H9 (cell line): ENCODE results near the gene AHNAK2. TPM values are rescaled to one million over a fixed set of nuclear protein-coding genes. Genes with fewer than 3 reads are reported as not detected.

Experiments used
- DNase-seq: peaks from one replicate; pipeline ENCODE4 v3.0.0-alpha.2; 2017
- H2AFZ ChIP-seq: one replicate; pipeline ENCODE4 v1.6.1; 2013; ENCODE audit warnings: mild to moderate bottlenecking, low read length, control low read depth, moderate library complexity
- H2AK5ac ChIP-seq: 2 replicates; pipeline ENCODE4 v1.6.1; 2013; ENCODE audit warnings: low read length, control low read depth, mixed read lengths; ENCODE audit not compliant: insufficient read length
- H2BK120ac ChIP-seq: one replicate; pipeline ENCODE4 v1.6.1; 2013; ENCODE audit warnings: low read depth, mild to moderate bottlenecking, low read length, control low read depth, inconsistent platforms; ENCODE audit not compliant: poor library complexity, severe bottlenecking
- H2BK12ac ChIP-seq: 2 replicates; pipeline ENCODE4 v1.6.1; 2013; ENCODE audit warnings: low read length, control low read depth, mixed read lengths, low read depth; ENCODE audit not compliant: insufficient read length
- H2BK15ac ChIP-seq: 2 replicates; pipeline ENCODE4 v1.6.1; 2013; ENCODE audit warnings: low read depth, low read length, control low read depth
- H2BK20ac ChIP-seq: one replicate; pipeline ENCODE4 v1.6.1; 2013; ENCODE audit warnings: low read depth, mild to moderate bottlenecking, low read length, control low read depth, inconsistent platforms; ENCODE audit not compliant: poor library complexity, severe bottlenecking
- H2BK5ac ChIP-seq: 2 replicates; pipeline ENCODE4 v1.6.1; 2013; ENCODE audit warnings: low read length, control low read depth, mixed read lengths; ENCODE audit not compliant: insufficient read length
- H3K14ac ChIP-seq: 2 replicates; pipeline ENCODE4 v1.6.1; 2013; ENCODE audit warnings: low read length, control low read depth; ENCODE audit not compliant: insufficient read depth
- H3K18ac ChIP-seq: 2 replicates; pipeline ENCODE4 v1.6.1; 2013; ENCODE audit warnings: low read depth, mild to moderate bottlenecking, mixed read lengths, low read length, control low read depth; ENCODE audit not compliant: insufficient read length
- H3K23ac ChIP-seq: 2 replicates; pipeline ENCODE4 v1.6.1; 2013; ENCODE audit warnings: low read length, control low read depth, mixed read lengths, low read depth; ENCODE audit not compliant: insufficient read length
- H3K23me2 ChIP-seq: 2 replicates; pipeline ENCODE4 v1.6.1; 2013; ENCODE audit warnings: low read depth, mild to moderate bottlenecking, mixed read lengths, low read length, control low read depth; ENCODE audit not compliant: insufficient read length, poor library complexity, severe bottlenecking
- H3K27ac ChIP-seq: 2 replicates; pipeline ENCODE4 v1.5.1; 2013; ENCODE audit warnings: low read length, control low read depth, mixed read lengths, low read depth; ENCODE audit not compliant: insufficient read length
- H3K27me3 ChIP-seq: 2 replicates; pipeline ENCODE4 v1.6.1; 2013; ENCODE audit warnings: low read length, control low read depth, inconsistent platforms; ENCODE audit not compliant: insufficient read depth
- H3K4ac ChIP-seq: 2 replicates; pipeline ENCODE4 v1.6.1; 2013; ENCODE audit warnings: low read depth, mild to moderate bottlenecking, control low read depth, inconsistent platforms, low read length, moderate library complexity
- H3K4me1 ChIP-seq: 2 replicates; pipeline ENCODE4 v1.6.1; 2013; ENCODE audit warnings: low read length, control low read depth, inconsistent platforms; ENCODE audit not compliant: insufficient read depth
- H3K4me2 ChIP-seq: 2 replicates; pipeline ENCODE4 v1.6.1; 2013; ENCODE audit warnings: low read length, control low read depth, mixed read lengths; ENCODE audit not compliant: insufficient read length, insufficient read depth
- H3K56ac ChIP-seq: 2 replicates; pipeline ENCODE4 v1.6.1; 2013; ENCODE audit warnings: low read depth, mild to moderate bottlenecking, mixed read lengths, low read length, control low read depth; ENCODE audit not compliant: insufficient read length
- H3K79me1 ChIP-seq: 2 replicates; pipeline ENCODE4 v1.6.1; 2013; ENCODE audit warnings: low read depth, mild to moderate bottlenecking, moderate library complexity, low read length, control low read depth, inconsistent platforms; ENCODE audit not compliant: insufficient read depth, poor library complexity, severe bottlenecking
- H3K79me2 ChIP-seq: 2 replicates; pipeline ENCODE4 v1.6.1; 2013; ENCODE audit warnings: low read length, control low read depth, inconsistent platforms; ENCODE audit not compliant: insufficient read depth
- H3K9ac ChIP-seq: 2 replicates; pipeline ENCODE4 v1.6.1; 2013; ENCODE audit warnings: low read length, control low read depth, mixed read lengths; ENCODE audit not compliant: insufficient read length; ENCODE audit errors: extremely low read depth
- H3K9me3 ChIP-seq: one replicate; pipeline ENCODE4 v1.6.1; 2013; ENCODE audit warnings: low read depth, low read length, inconsistent platforms; ENCODE audit not compliant: control insufficient read depth
- H3T11ph ChIP-seq: one replicate; pipeline ENCODE4 v1.6.1; 2013; ENCODE audit warnings: mild to moderate bottlenecking, low read length, control low read depth, inconsistent platforms
- H4K20me1 ChIP-seq: one replicate; pipeline ENCODE4 v1.6.1; 2013; ENCODE audit not compliant: control insufficient read depth, insufficient read length, insufficient read depth
- H4K5ac ChIP-seq: 2 replicates; pipeline ENCODE4 v1.6.1; 2013; ENCODE audit warnings: low read depth, mild to moderate bottlenecking, mixed read lengths, low read length, control low read depth; ENCODE audit not compliant: insufficient read length
- H4K8ac ChIP-seq: replicated peaks from 2 replicates; pipeline ENCODE4 v1.6.1; 2013; ENCODE audit warnings: low read length, control low read depth, mixed read lengths, low read depth; ENCODE audit not compliant: insufficient read length
- H4K91ac ChIP-seq: 2 replicates; pipeline ENCODE4 v1.6.1; 2013; ENCODE audit warnings: low read depth, mild to moderate bottlenecking, moderate library complexity, mixed read lengths, low read length, control low read depth; ENCODE audit not compliant: insufficient read length
- H3K27ac Mint-ChIP-seq, 3 experiments: 2 replicates in 2 of 3; 3 replicates in 1 of 3; pipeline ENCODE4 v1.8.0; 2020 to 2021; ENCODE audit warnings: mixed read lengths in 3 of 3, mild to moderate bottlenecking in 1 of 3, moderate library complexity in 1 of 3
- H3K27me3 Mint-ChIP-seq: 2 replicates; pipeline ENCODE4 v1.8.0; 2021; ENCODE audit warnings: low read depth, mild to moderate bottlenecking, moderate library complexity, mixed read lengths
- H3K36me3 Mint-ChIP-seq, 3 experiments: 2 replicates in 2 of 3; 3 replicates in 1 of 3; pipeline ENCODE4 v1.8.0; 2020 to 2021; ENCODE audit warnings: low read depth in 3 of 3, mixed read lengths in 3 of 3; ENCODE audit not compliant: insufficient read depth in 1 of 3
- H3K4me1 Mint-ChIP-seq, 2 experiments: 2 replicates each; pipeline ENCODE4 v1.8.0; 2020; ENCODE audit warnings: mixed read lengths in 2 of 2
- H3K4me3 Mint-ChIP-seq, 2 experiments: 2 replicates in 1 of 2; 3 replicates in 1 of 2; pipeline ENCODE4 v1.8.0; 2020 to 2021; ENCODE audit warnings: mild to moderate bottlenecking in 2 of 2, mixed read lengths in 2 of 2, moderate library complexity in 1 of 2
- H3K9me3 Mint-ChIP-seq, 2 experiments: 2 replicates in 1 of 2; 3 replicates in 1 of 2; pipeline ENCODE4 v1.8.0; 2020; ENCODE audit warnings: mild to moderate bottlenecking in 2 of 2, mixed read lengths in 2 of 2, moderate library complexity in 1 of 2
- CTCF ChIP-seq: fragments of 200-600 bp; sonication (generic); conservative IDR thresholded peaks from 3 replicates; pipeline ENCODE4 v1.8.0; 2021; ENCODE audit warnings: antibody characterized with exemption, mild to moderate bottlenecking
- WGBS: extraction: QIAGEN DNeasy Blood & Tissue Kit; methylation state at CpG from one replicate; pipeline ENCODE4 v1.1.7; 2013; ENCODE audit warnings: missing lambda C conversion rate, low lambda C conversion rate, mixed read lengths; ENCODE audit not compliant: insufficient read length; ENCODE audit errors: extremely low coverage; 5-methylcytosine and 5-hydroxymethylcytosine counted together
- total RNA-seq: library from RNA; stranded (reverse); gene quantifications from 2 replicates; pipeline ENCODE4 v1.2.1, GENCODE V29; 2021

The AHNAK2 gene
- total RNA-seq, 1 experiment from 2014 or later = 2.8 TPM

DNA sequence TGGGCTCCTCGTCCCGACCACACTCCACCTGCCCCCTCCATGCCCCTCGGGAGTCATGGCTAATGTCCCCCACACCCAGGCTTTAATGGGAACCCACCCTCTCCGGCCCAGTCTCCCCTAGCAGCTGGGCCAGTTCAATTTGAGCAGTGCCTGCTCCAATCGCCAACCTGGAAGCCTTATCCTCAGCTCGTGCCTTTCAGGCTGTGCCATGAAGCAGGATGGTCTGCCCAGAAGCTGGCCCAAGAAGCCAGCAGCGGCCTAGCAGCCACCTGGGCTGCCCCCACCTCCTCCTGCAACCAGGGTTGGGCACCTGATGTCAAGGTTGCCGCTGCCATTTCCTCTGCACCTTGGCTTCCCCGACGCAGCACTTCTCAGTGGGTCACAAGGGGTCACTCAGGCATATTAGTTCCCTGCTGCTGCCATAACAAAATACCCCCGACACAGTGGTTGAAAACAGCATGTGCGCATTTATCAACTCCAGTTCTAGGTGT, 5.1 kb upstream of the AHNAK2 start:
- H3K23ac ChIP-seq = no peak overlapping the region
- H2BK5ac ChIP-seq = no peak overlapping the region
- H2BK15ac ChIP-seq = no peak overlapping the region
- no peak overlapping the region for H3K56ac ChIP-seq
- no peak overlapping the region for H2BK12ac ChIP-seq
- Mint-ChIP-seq H3K27ac (no peak overlapping the region), H3K27me3 (peaks cover 38% of the 10 kb centered on the region), H3K36me3 (no peaks in the 10 kb centered on the region), H3K4me1 (peaks cover 11 to 16% of the 10 kb centered on the region in 2 experiments), H3K9me3 (no peaks in the 10 kb centered on the region; a peak in 1 of 5 replicates), H3K4me3 (no peak overlapping the region)
- no peak overlapping the region for H4K91ac ChIP-seq
- TF ChIP-seq CTCF = no peak
- H2AK5ac ChIP-seq = no peak overlapping the region
- no peaks in the 10 kb centered on the region for H3K9me3 ChIP-seq
- H3K27me3 ChIP-seq = peaks cover 7% of the 10 kb centered on the region; the same call in 1 of the 2 replicates
- no peak overlapping the region for H2AFZ ChIP-seq
- H3K23me2 ChIP-seq = peaks cover 3% of the 10 kb centered on the region
- no peak overlapping the region for H3K27ac ChIP-seq
- no peaks in the 10 kb centered on the region for H3K79me1 ChIP-seq
- H2BK20ac ChIP-seq = no peak overlapping the region
- no peak overlapping the region for H3K4ac ChIP-seq
- no peak overlapping the region for H3K14ac ChIP-seq
- no peak overlapping the region for H4K5ac ChIP-seq
- H3K9ac ChIP-seq = no peak overlapping the region
- peaks cover 3% of the 10 kb centered on the region for H4K20me1 ChIP-seq
- H2BK120ac ChIP-seq = no peak overlapping the region
- H3T11ph ChIP-seq = no peak overlapping the region
- H4K8ac ChIP-seq = no peak overlapping the region
- peak; percentile 29 for DNase-seq
- H3K4me1 ChIP-seq = no peaks in the 10 kb centered on the region
- no peak overlapping the region for H3K18ac ChIP-seq
- H3K4me2 ChIP-seq = no peak overlapping the region
- no CpG with 5 or more reads among the region's 12 CpGs for whole genome bisulfite sequencing
- H3K79me2 ChIP-seq = no peaks in the 10 kb centered on the region
